Measurements from ENCODE around the gene NTSR2.
"Not testable (repeated sequence)": the region's sequence is repeated elsewhere in the genome, so short reads cannot be mapped to it uniquely, and the experiment has no call there.

NTSR2 gene

DNA sequence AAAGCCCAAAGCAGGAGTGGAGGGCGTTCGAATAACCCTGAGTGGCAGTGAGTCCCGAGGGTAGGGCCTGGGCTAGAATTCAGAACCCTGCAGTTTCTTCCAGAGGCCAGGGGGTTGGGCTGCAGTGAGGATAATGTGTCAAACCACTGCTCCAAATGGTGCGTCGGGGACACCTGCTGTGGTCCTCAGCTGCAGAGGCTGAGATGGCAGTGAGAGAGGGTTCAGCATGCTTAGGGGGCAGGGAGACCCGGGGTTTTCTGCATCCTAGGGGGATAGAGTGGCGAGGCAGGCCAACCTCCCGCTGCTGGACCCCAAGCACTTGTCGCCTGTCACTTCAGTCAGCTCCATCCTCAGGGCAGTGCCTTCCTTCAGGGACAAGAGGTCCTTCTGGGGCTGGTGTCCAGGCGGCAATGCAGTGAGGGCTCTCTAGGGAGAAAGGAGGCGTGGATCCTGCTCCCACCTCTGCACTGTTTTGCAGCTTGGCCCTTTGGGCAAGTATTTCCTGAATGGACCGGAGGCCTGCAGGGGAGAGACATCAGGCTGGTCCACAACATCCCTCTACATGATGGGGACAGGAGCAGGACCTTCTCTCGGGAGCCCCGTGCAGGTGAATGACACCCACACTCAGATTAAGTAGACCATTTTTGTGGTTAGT, 8.4 kb upstream of the NTSR2 start:
- FAIRE-seq, result no peak

GRCh38 chr2:11677136-11678055, 7.4 kb upstream of the NTSR2 start:
- no peak for FAIRE-seq

GRCh38 chr2:11676640-11677039, 6.6 kb upstream of the NTSR2 start:
- no peak for FAIRE-seq

- FAIRE-seq, result no peak
Observed at GRCh38 chr2:11675423-11676112, 5.6 kb upstream of the NTSR2 start.

DNA sequence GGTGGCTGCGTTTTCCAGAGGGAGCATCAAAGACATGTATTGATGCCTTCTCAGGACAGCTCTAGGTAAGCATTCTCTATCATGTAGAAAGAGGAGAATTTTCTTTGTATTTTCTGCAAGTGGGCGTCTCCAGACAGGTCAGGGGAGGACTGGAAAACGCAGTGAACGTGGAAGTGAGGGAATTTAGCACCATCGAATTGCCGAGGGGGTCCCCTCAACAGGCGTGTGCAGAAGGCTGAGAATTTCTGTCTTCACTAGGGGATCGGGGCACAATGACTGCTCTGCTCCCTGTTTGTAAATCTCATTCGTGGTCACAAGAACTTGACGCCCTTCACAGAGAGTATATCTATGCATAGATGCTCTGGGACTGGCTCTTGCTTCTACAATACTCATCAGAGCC, 5.0 kb upstream of the NTSR2 start:
- FAIRE-seq, result no peak

GRCh38 chr2:11672407-11672806, 2.4 kb upstream of the NTSR2 start:
- FAIRE-seq, result no peak

- FAIRE-seq, result no peak
Observed at GRCh38 chr2:11667866-11668637, 1.9 kb downstream of the NTSR2 start.

- no peak for FAIRE-seq
Observed at GRCh38 chr2:11667194-11667593, 2.8 kb downstream of the NTSR2 start.

GRCh38 chr2:11665510-11666362, 4.3 kb downstream of the NTSR2 start:
- FAIRE-seq, result no peak

GRCh38 chr2:11665028-11665427, 5.0 kb downstream of the NTSR2 start:
- no peak for FAIRE-seq

GRCh38 chr2:11663427-11663826, 6.6 kb downstream of the NTSR2 start:
- no peak for FAIRE-seq

- FAIRE-seq, result no peak
Observed at GRCh38 chr2:11662882-11663281, 7.1 kb downstream of the NTSR2 start.

DNA sequence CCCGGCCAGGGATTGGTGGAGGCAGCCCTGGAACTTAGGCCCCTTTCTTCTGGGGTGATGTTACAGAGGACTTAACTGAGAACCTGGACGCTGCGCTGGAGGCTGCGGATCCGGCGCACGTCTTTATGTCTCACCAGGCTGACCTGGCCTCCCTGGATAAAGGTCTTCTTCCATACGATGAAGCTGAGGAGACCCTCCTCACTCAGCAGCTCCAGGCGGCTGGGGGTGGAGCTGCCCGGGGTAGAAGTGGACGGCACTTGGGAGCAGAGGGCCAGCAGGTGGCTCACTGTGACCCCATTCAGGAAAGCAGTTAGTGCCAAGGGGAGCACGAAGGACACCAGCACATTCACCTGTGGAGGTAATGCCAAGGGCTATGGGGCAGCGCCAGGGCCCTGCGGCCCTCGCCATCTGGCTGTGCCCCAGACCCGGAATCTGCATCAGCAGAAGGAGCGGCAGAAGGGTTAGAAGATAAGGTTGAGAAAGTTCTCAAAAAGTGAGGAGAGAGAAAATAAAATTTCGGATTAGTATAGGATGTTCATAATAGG, 8.0 kb downstream of the NTSR2 start:
- FAIRE-seq, result no peak

- FAIRE-seq, result not testable (repeated sequence)
Observed at GRCh38 chr2:11660396-11660795, 9.6 kb downstream of the NTSR2 start.

- no peak for FAIRE-seq
Observed at GRCh38 chr2:11659851-11660250, 10.1 kb downstream of the NTSR2 start.

DNA sequence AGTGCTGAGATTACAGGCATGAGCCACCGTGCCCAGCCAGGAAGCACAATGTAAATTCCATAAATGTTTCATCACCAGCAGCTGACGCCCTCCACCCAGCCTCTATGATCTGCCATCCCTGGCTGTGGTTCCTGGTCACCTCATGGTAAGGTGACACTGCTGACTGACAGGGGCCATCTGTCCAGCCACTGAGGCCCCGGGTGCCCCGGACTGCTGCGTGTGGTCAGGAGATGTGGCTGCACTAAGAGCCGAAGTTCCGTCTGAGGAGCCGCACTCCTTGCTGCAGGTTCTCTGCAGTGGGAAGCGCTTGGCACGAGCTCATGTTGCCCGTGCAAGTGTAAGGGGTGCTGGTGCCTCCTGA, 10.9 kb downstream of the NTSR2 start:
- no peak for FAIRE-seq

DNA sequence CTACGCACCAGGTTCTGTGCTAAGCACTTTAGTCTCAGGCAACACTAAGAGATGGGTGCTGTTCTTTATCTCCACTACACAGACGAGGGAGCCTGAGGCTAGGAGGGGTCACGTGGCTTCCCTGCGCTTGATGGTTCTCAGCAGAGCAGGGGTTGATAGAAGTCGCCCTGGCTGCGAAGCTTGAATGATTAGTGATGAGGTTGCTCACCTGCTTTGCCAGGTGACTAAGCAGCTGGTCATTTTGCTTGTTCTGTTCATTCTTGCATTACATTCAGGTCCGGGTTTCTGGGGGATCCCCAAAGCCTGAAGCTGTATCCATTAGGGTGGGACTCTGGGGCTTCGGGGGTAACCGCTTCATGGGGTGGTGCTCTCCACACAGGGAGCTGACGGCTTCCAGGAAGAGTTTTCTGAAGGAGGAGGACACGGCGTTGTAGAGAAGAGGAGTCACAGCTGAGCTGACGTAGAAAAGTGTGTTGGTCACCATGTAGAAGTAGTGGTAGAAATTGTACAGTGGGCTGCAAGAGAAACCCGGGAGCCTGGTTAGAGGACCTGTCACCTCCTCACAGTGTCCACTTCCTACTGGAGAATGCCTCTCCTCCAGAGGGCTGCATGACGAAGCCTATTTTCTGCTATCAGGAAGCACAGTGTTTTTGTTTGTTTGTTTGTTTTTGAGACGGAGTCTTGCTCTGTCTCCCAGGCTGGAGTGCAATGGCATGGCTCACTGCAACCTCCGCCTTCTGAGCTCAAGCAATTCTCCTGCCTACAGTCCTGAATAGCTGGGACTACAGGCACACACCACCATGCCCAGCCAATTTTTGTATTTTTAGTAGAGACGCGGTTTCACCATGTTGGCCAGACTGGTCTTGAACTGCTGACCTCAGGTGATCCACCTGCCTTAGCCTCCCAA, 11.5 kb downstream of the NTSR2 start:
- FAIRE-seq, result no peak

- no peak for FAIRE-seq
Observed at GRCh38 chr2:11657646-11658045, 12.3 kb downstream of the NTSR2 start.

DNA sequence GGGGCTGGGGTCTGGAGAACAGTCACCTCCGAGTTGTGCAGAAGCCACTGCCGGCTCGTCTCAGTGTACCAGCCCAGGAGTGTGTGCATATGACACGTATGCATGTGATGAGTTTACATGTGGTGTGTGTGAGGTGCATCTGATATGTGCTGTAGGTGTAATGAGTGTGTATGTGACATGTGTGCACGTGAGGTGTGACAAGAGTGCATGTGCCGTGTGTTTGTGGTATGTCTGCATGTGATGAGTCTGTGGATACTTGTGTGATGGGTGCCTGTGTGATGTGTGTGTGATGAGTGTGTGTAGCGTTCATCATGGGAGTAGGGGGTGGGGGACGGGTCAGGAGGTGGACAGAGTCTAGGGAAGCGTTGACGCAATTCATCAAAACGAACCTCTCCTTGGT, 12.8 kb downstream of the NTSR2 start:
- FAIRE-seq, result no peak

DNA sequence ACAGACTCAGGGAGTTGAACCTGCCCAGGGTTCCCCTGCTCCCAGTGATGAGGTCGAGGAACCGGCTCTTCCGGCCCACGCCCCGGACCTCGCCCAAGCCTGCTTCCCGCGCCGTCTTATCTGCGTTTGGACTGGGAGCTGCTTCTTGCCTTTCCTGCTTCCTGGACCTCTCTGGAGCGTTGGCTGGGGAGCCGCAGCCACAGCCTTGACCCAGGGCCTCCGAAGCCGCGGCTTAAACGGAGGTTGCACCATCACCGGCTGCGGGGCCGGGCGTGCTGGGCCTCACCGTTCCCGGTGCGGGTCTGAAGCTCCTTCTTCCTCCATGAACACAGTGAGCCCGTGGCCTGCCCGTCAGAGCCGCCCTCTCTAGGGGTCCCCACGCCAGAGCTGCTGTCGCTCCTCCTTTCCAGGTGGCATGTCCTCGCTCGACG, 13.3 kb downstream of the NTSR2 start:
- no peak for FAIRE-seq

GRCh38 chr2:11656252-11656651, 13.7 kb downstream of the NTSR2 start:
- no peak for FAIRE-seq

Data from TTC549 (cell line).